Natural killer cell (primary cell): ENCODE measurements around the gene MED16. TPM values are rescaled to one million over a fixed set of nuclear protein-coding genes. Genes with fewer than 3 reads are reported as not detected.

Experiments used
- ATAC-seq, 3 donors: fragments of 150-1000 bp in 2 of 3; fragments of 200-7000 bp in 1 of 3; cut with Tn5 transposase; 1 replicate in 1 of 3; 2 replicates in 2 of 3; pipeline ENCODE4 v1.10.0; 2021; ENCODE audit warnings: mild to moderate bottlenecking in 2 of 3, moderate library complexity in 2 of 3
- DNase-seq, 2 donors: peaks; one replicate each; pipeline versions ENCODE4 v3.0.0 to v3.0.0-alpha.2; 2013 to 2021; ENCODE audit warnings: mixed read lengths in 1 of 2
- H3K27ac ChIP-seq: one replicate; pipeline ENCODE4 v1.5.1; 2013; ENCODE audit warnings: mild to moderate bottlenecking, low read length
- H3K27me3 ChIP-seq: one replicate; pipeline ENCODE4 v1.6.1; 2013; ENCODE audit warnings: low read length; ENCODE audit not compliant: control insufficient read depth, insufficient read depth
- H3K36me3 ChIP-seq: one replicate; pipeline ENCODE4 v1.6.1; 2013; ENCODE audit warnings: low read length; ENCODE audit not compliant: control insufficient read depth, insufficient read depth
- H3K4me1 ChIP-seq: one replicate; pipeline ENCODE4 v1.6.1; 2013; ENCODE audit warnings: low read length; ENCODE audit not compliant: control insufficient read depth, insufficient read depth
- H3K4me3 ChIP-seq: one replicate; pipeline ENCODE4 v1.5.1; 2013; ENCODE audit warnings: low read length
- H3K9me3 ChIP-seq: one replicate; pipeline ENCODE4 v1.6.1; 2013; ENCODE audit warnings: low read length; ENCODE audit not compliant: control insufficient read depth, insufficient read depth
- H3K27ac Mint-ChIP-seq, 2 donors: one replicate each; pipeline ENCODE4 v1.8.0; 2022; ENCODE audit warnings: mild to moderate bottlenecking in 2 of 2, mixed read lengths in 2 of 2, moderate library complexity in 1 of 2
- H3K27me3 Mint-ChIP-seq, 2 donors: one replicate each; pipeline ENCODE4 v1.8.0; 2022; ENCODE audit warnings: low read depth in 2 of 2, mixed read lengths in 2 of 2
- H3K36me3 Mint-ChIP-seq: one replicate; pipeline ENCODE4 v1.8.0; 2022; ENCODE audit warnings: mixed read lengths
- H3K4me1 Mint-ChIP-seq, 2 donors: one replicate each; pipeline ENCODE4 v1.8.0; 2022; ENCODE audit warnings: mixed read lengths in 2 of 2
- H3K4me3 Mint-ChIP-seq: one replicate; pipeline ENCODE4 v1.8.0; 2022; ENCODE audit warnings: mild to moderate bottlenecking, moderate library complexity, mixed read lengths
- H3K9me3 Mint-ChIP-seq, 2 donors: one replicate each; pipeline ENCODE4 v1.8.0; 2022; ENCODE audit warnings: mixed read lengths in 2 of 2
- CTCF ChIP-seq: fragments of 200-600 bp; IDR thresholded peaks from one replicate; pipeline ENCODE4 v1.8.0; 2022; ENCODE audit warnings: antibody characterized with exemption
- WGBS: methylation state at CpG from one replicate; pipeline ENCODE4 v1.1.7; 2013; ENCODE audit warnings: missing lambda C conversion rate; ENCODE audit not compliant: insufficient coverage; 5-methylcytosine and 5-hydroxymethylcytosine counted together
- intact Hi-C: fragments of 100-400 bp; cut with micrococcal nuclease; formaldehyde crosslinking; loops from one replicate; pipeline ENCODE4 v1.14.2; 2022
- total RNA-seq, 4 donors: library from RNA; stranded (reverse); fragments of 120-200 nt in 1 of 4; gene quantifications; one replicate each; pipeline versions ENCODE4 v1.2.3 to v1.2.4, GENCODE V29; 2013 to 2022

Gene MED16
- total RNA-seq, 3 donors from 2014 or later (not counting 1 experiment from before 2014, with no cell fraction given), result 44.2 to 50.1 (median 44.7) TPM

GRCh38 chr19:858868-859843 is 33.8 kb downstream of the MED16 start, which contains the start of gene CFD:
Gene CFD (plus strand): TSS chr19:859664. CDS start chr19:859690, 26 bp downstream.
- Histone ChIP-seq H3K36me3 (no peaks in the 10 kb centered on the region), H3K27me3 (peaks cover 7% of the 10 kb centered on the region), H3K4me3 (no peak within 1 kb of the TSS), H3K27ac (no peak within 1 kb of the TSS), H3K4me1 (peaks cover 40% of the 10 kb centered on the region), H3K9me3 (no peaks in the 10 kb centered on the region)
- H3K27ac Mint-ChIP-seq, result no peak within 1 kb of the TSS
- 25% methylated on average over 22 of the region's 24 CpGs for WGBS
- H3K36me3 Mint-ChIP-seq, result no peaks in the 10 kb centered on the region
- peak within 1 kb of the TSS; percentile 28 for H3K4me3 Mint-ChIP-seq
- peaks cover 12 to 21% of the 10 kb centered on the region in 2 donors for H3K4me1 Mint-ChIP-seq
- TF ChIP-seq CTCF, result no peak
- H3K27me3 Mint-ChIP-seq, result peaks cover 7 to 15% of the 10 kb centered on the region in 2 donors
- no peaks in the 10 kb centered on the region for H3K9me3 Mint-ChIP-seq
- intact Hi-C loops, result no loop called here
- ATAC-seq (peak in 1 of 3 donors; percentile 29), DNase-seq (no peak)

- peaks cover 32% of the 10 kb centered on the region for H3K4me1 ChIP-seq
- peaks cover 7% of the 10 kb centered on the region for H3K27me3 ChIP-seq
- Mint-ChIP-seq H3K27ac (no peak overlapping the region), H3K9me3 (no peaks in the 10 kb centered on the region), H3K36me3 (no peaks in the 10 kb centered on the region), H3K4me3 (no peak overlapping the region), H3K4me1 (peaks cover 8 to 15% of the 10 kb centered on the region in 2 donors), H3K27me3 (peaks cover 7 to 15% of the 10 kb centered on the region in 2 donors)
- intact Hi-C loops, result no loop called here
- no peak for TF ChIP-seq CTCF
- no peaks in the 10 kb centered on the region for H3K9me3 ChIP-seq
- ATAC-seq (no peak), DNase-seq (no peak)
- no peak overlapping the region for H3K27ac ChIP-seq
- H3K36me3 ChIP-seq, result no peaks in the 10 kb centered on the region
- WGBS, result 73% methylated on average over 7 of the region's 9 CpGs
- H3K4me3 ChIP-seq, result no peak overlapping the region
These were observed 34.7 kb downstream of the MED16 start for GRCh38 chr19:858284-858683.

- H3K9me3 ChIP-seq, result no peaks in the 10 kb centered on the region
- Mint-ChIP-seq H3K4me3 (no peak overlapping the region), H3K4me1 (peaks cover 0 to 4% of the 10 kb centered on the region in 2 donors), H3K27ac (no peak overlapping the region), H3K36me3 (no peaks in the 10 kb centered on the region), H3K9me3 (no peaks in the 10 kb centered on the region), H3K27me3 (peaks cover 7 to 11% of the 10 kb centered on the region in 2 donors)
- 78% methylated on average over 40 of the region's 40 CpGs for WGBS
- no peaks in the 10 kb centered on the region for H3K36me3 ChIP-seq
- intact Hi-C loops, result no loop called here
- DNase-seq (no peak), ATAC-seq (no peak)
- peaks cover 7% of the 10 kb centered on the region for H3K27me3 ChIP-seq
- no peak for TF ChIP-seq CTCF
- peaks cover 9% of the 10 kb centered on the region for H3K4me1 ChIP-seq
- H3K4me3 ChIP-seq, result no peak overlapping the region
- no peak overlapping the region for H3K27ac ChIP-seq
These were observed 37.3 kb downstream of the MED16 start for GRCh38 chr19:855566-856120.
